H9 (cell line): ENCODE data around the gene RFX8. TPM values are rescaled to one million over a fixed set of nuclear protein-coding genes. Genes with fewer than 3 reads are reported as not detected.

Source experiments
- DNase-seq: peaks from one replicate; pipeline ENCODE4 v3.0.0-alpha.2; 2017
- H2AFZ ChIP-seq: one replicate; pipeline ENCODE4 v1.6.1; 2013; ENCODE audit warnings: mild to moderate bottlenecking, low read length, control low read depth, moderate library complexity
- H2AK5ac ChIP-seq: 2 replicates; pipeline ENCODE4 v1.6.1; 2013; ENCODE audit warnings: low read length, control low read depth, mixed read lengths; ENCODE audit not compliant: insufficient read length
- H2BK120ac ChIP-seq: one replicate; pipeline ENCODE4 v1.6.1; 2013; ENCODE audit warnings: low read depth, mild to moderate bottlenecking, low read length, control low read depth, inconsistent platforms; ENCODE audit not compliant: poor library complexity, severe bottlenecking
- H2BK12ac ChIP-seq: 2 replicates; pipeline ENCODE4 v1.6.1; 2013; ENCODE audit warnings: low read length, control low read depth, mixed read lengths, low read depth; ENCODE audit not compliant: insufficient read length
- H2BK15ac ChIP-seq: 2 replicates; pipeline ENCODE4 v1.6.1; 2013; ENCODE audit warnings: low read depth, low read length, control low read depth
- H2BK20ac ChIP-seq: one replicate; pipeline ENCODE4 v1.6.1; 2013; ENCODE audit warnings: low read depth, mild to moderate bottlenecking, low read length, control low read depth, inconsistent platforms; ENCODE audit not compliant: poor library complexity, severe bottlenecking
- H2BK5ac ChIP-seq: 2 replicates; pipeline ENCODE4 v1.6.1; 2013; ENCODE audit warnings: low read length, control low read depth, mixed read lengths; ENCODE audit not compliant: insufficient read length
- H3K14ac ChIP-seq: 2 replicates; pipeline ENCODE4 v1.6.1; 2013; ENCODE audit warnings: low read length, control low read depth; ENCODE audit not compliant: insufficient read depth
- H3K18ac ChIP-seq: 2 replicates; pipeline ENCODE4 v1.6.1; 2013; ENCODE audit warnings: low read depth, mild to moderate bottlenecking, mixed read lengths, low read length, control low read depth; ENCODE audit not compliant: insufficient read length
- H3K23ac ChIP-seq: 2 replicates; pipeline ENCODE4 v1.6.1; 2013; ENCODE audit warnings: low read length, control low read depth, mixed read lengths, low read depth; ENCODE audit not compliant: insufficient read length
- H3K23me2 ChIP-seq: 2 replicates; pipeline ENCODE4 v1.6.1; 2013; ENCODE audit warnings: low read depth, mild to moderate bottlenecking, mixed read lengths, low read length, control low read depth; ENCODE audit not compliant: insufficient read length, poor library complexity, severe bottlenecking
- H3K27ac ChIP-seq: 2 replicates; pipeline ENCODE4 v1.5.1; 2013; ENCODE audit warnings: low read length, control low read depth, mixed read lengths, low read depth; ENCODE audit not compliant: insufficient read length
- H3K27me3 ChIP-seq: 2 replicates; pipeline ENCODE4 v1.6.1; 2013; ENCODE audit warnings: low read length, control low read depth, inconsistent platforms; ENCODE audit not compliant: insufficient read depth
- H3K4ac ChIP-seq: 2 replicates; pipeline ENCODE4 v1.6.1; 2013; ENCODE audit warnings: low read depth, mild to moderate bottlenecking, control low read depth, inconsistent platforms, low read length, moderate library complexity
- H3K4me1 ChIP-seq: 2 replicates; pipeline ENCODE4 v1.6.1; 2013; ENCODE audit warnings: low read length, control low read depth, inconsistent platforms; ENCODE audit not compliant: insufficient read depth
- H3K4me2 ChIP-seq: 2 replicates; pipeline ENCODE4 v1.6.1; 2013; ENCODE audit warnings: low read length, control low read depth, mixed read lengths; ENCODE audit not compliant: insufficient read length, insufficient read depth
- H3K56ac ChIP-seq: 2 replicates; pipeline ENCODE4 v1.6.1; 2013; ENCODE audit warnings: low read depth, mild to moderate bottlenecking, mixed read lengths, low read length, control low read depth; ENCODE audit not compliant: insufficient read length
- H3K79me1 ChIP-seq: 2 replicates; pipeline ENCODE4 v1.6.1; 2013; ENCODE audit warnings: low read depth, mild to moderate bottlenecking, moderate library complexity, low read length, control low read depth, inconsistent platforms; ENCODE audit not compliant: insufficient read depth, poor library complexity, severe bottlenecking
- H3K79me2 ChIP-seq: 2 replicates; pipeline ENCODE4 v1.6.1; 2013; ENCODE audit warnings: low read length, control low read depth, inconsistent platforms; ENCODE audit not compliant: insufficient read depth
- H3K9ac ChIP-seq: 2 replicates; pipeline ENCODE4 v1.6.1; 2013; ENCODE audit warnings: low read length, control low read depth, mixed read lengths; ENCODE audit not compliant: insufficient read length; ENCODE audit errors: extremely low read depth
- H3K9me3 ChIP-seq: one replicate; pipeline ENCODE4 v1.6.1; 2013; ENCODE audit warnings: low read depth, low read length, inconsistent platforms; ENCODE audit not compliant: control insufficient read depth
- H3T11ph ChIP-seq: one replicate; pipeline ENCODE4 v1.6.1; 2013; ENCODE audit warnings: mild to moderate bottlenecking, low read length, control low read depth, inconsistent platforms
- H4K20me1 ChIP-seq: one replicate; pipeline ENCODE4 v1.6.1; 2013; ENCODE audit not compliant: control insufficient read depth, insufficient read length, insufficient read depth
- H4K5ac ChIP-seq: 2 replicates; pipeline ENCODE4 v1.6.1; 2013; ENCODE audit warnings: low read depth, mild to moderate bottlenecking, mixed read lengths, low read length, control low read depth; ENCODE audit not compliant: insufficient read length
- H4K8ac ChIP-seq: replicated peaks from 2 replicates; pipeline ENCODE4 v1.6.1; 2013; ENCODE audit warnings: low read length, control low read depth, mixed read lengths, low read depth; ENCODE audit not compliant: insufficient read length
- H4K91ac ChIP-seq: 2 replicates; pipeline ENCODE4 v1.6.1; 2013; ENCODE audit warnings: low read depth, mild to moderate bottlenecking, moderate library complexity, mixed read lengths, low read length, control low read depth; ENCODE audit not compliant: insufficient read length
- H3K27ac Mint-ChIP-seq, 3 experiments: 2 replicates in 2 of 3; 3 replicates in 1 of 3; pipeline ENCODE4 v1.8.0; 2020 to 2021; ENCODE audit warnings: mixed read lengths in 3 of 3, mild to moderate bottlenecking in 1 of 3, moderate library complexity in 1 of 3
- H3K27me3 Mint-ChIP-seq: 2 replicates; pipeline ENCODE4 v1.8.0; 2021; ENCODE audit warnings: low read depth, mild to moderate bottlenecking, moderate library complexity, mixed read lengths
- H3K36me3 Mint-ChIP-seq, 3 experiments: 2 replicates in 2 of 3; 3 replicates in 1 of 3; pipeline ENCODE4 v1.8.0; 2020 to 2021; ENCODE audit warnings: low read depth in 3 of 3, mixed read lengths in 3 of 3; ENCODE audit not compliant: insufficient read depth in 1 of 3
- H3K4me1 Mint-ChIP-seq, 2 experiments: 2 replicates each; pipeline ENCODE4 v1.8.0; 2020; ENCODE audit warnings: mixed read lengths in 2 of 2
- H3K4me3 Mint-ChIP-seq, 2 experiments: 2 replicates in 1 of 2; 3 replicates in 1 of 2; pipeline ENCODE4 v1.8.0; 2020 to 2021; ENCODE audit warnings: mild to moderate bottlenecking in 2 of 2, mixed read lengths in 2 of 2, moderate library complexity in 1 of 2
- H3K9me3 Mint-ChIP-seq, 2 experiments: 2 replicates in 1 of 2; 3 replicates in 1 of 2; pipeline ENCODE4 v1.8.0; 2020; ENCODE audit warnings: mild to moderate bottlenecking in 2 of 2, mixed read lengths in 2 of 2, moderate library complexity in 1 of 2
- CTCF ChIP-seq: fragments of 200-600 bp; sonication (generic); conservative IDR thresholded peaks from 3 replicates; pipeline ENCODE4 v1.8.0; 2021; ENCODE audit warnings: antibody characterized with exemption, mild to moderate bottlenecking
- WGBS: extraction: QIAGEN DNeasy Blood & Tissue Kit; methylation state at CpG from one replicate; pipeline ENCODE4 v1.1.7; 2013; ENCODE audit warnings: missing lambda C conversion rate, low lambda C conversion rate, mixed read lengths; ENCODE audit not compliant: insufficient read length; ENCODE audit errors: extremely low coverage; 5-methylcytosine and 5-hydroxymethylcytosine counted together
- total RNA-seq: library from RNA; stranded (reverse); gene quantifications from 2 replicates; pipeline ENCODE4 v1.2.1, GENCODE V29; 2021

RFX8 gene
- total RNA-seq, 1 experiment from 2014 or later: 0.22 TPM

GRCh38 chr2:101359410-101359954, 115.4 kb downstream of the RFX8 start:
- Histone ChIP-seq H3K79me2 (no peaks in the 10 kb centered on the region), H3K23me2 (no peaks in the 10 kb centered on the region), H3K79me1 (no peaks in the 10 kb centered on the region), H3K4me1 (peaks cover 3% of the 10 kb centered on the region; the same call in 1 of the 2 replicates), H2AK5ac (no peak overlapping the region), H2BK15ac (no peak overlapping the region), H3K27me3 (no peaks in the 10 kb centered on the region), H4K91ac (no peak overlapping the region), H2AFZ (no peak overlapping the region), H3K9ac (no peak overlapping the region), H3K23ac (no peak overlapping the region), H3K4me2 (no peak overlapping the region), H4K8ac (no peak overlapping the region), H3K14ac (no peak overlapping the region), H3K4ac (no peak overlapping the region), H2BK120ac (no peak overlapping the region), H2BK20ac (no peak overlapping the region), H4K20me1 (no peaks in the 10 kb centered on the region), H3K9me3 (no peaks in the 10 kb centered on the region), H3K27ac (no peak overlapping the region), H3T11ph (no peak overlapping the region), H2BK12ac (no peak overlapping the region), H2BK5ac (no peak overlapping the region), H4K5ac (no peak overlapping the region), H3K18ac (no peak overlapping the region), H3K56ac (no peak overlapping the region)
- H3K9me3 Mint-ChIP-seq: no peaks in the 10 kb centered on the region
- no peak overlapping the region for H3K27ac Mint-ChIP-seq
- WGBS: no CpG with 5 or more reads among the region's 7 CpGs
- no peak for DNase-seq
- no peaks in the 10 kb centered on the region for H3K36me3 Mint-ChIP-seq
- H3K4me1 Mint-ChIP-seq: peaks cover 31 to 39% of the 10 kb centered on the region in 2 experiments
- no peak overlapping the region for H3K4me3 Mint-ChIP-seq
- peaks cover 3% of the 10 kb centered on the region; the same call in 1 of the 2 replicates for H3K27me3 Mint-ChIP-seq
- TF ChIP-seq CTCF: no peak
